Measurements from ENCODE around the gene SERPINI1. TPM values are rescaled to one million over a fixed set of nuclear protein-coding genes. Genes with fewer than 3 reads are reported as not detected.
A peak's percentile ranks its signal among the peaks of the same experiment; 100 is the strongest.

The SERPINI1 gene
- total RNA-seq, 2 donors from 2014 or later, result 2.9 to 4.1 TPM

DNA sequence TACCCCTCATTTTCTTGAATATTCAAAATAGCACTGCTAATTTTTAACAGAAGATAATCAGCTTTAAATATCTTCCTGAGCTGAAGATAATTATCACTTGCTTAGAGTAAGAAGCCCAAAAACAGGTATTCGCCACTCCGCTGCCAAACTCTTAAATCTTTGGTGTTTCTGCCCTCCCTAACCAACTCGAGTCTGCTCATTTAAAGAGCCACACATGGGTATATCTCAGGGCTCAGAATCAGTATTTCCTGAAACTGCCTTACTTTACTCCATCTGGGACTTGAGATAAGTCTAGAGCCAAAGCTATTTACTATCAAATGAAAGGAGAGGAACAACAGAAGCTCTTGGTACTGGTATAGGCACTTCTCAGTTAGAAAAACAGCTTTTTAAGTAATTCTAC lies 11.6 kb upstream of the SERPINI1 start:
- ATAC-seq (no peak), DNase-seq (ENCODE audit: low spot score) (no peak)
- H3K27ac Mint-ChIP-seq, result no peak overlapping the region
- no peaks in the 10 kb centered on the region for H3K27me3 Mint-ChIP-seq
- H3K4me3 Mint-ChIP-seq, result no peak overlapping the region
- peaks cover 30 to 40% of the 10 kb centered on the region in 2 donors for H3K4me1 Mint-ChIP-seq (ENCODE audit: low read depth in 2 of 2)
- H3K9me3 Mint-ChIP-seq, result no peaks in the 10 kb centered on the region
- H3K36me3 Mint-ChIP-seq, result peaks cover 16% of the 10 kb centered on the region

DNA sequence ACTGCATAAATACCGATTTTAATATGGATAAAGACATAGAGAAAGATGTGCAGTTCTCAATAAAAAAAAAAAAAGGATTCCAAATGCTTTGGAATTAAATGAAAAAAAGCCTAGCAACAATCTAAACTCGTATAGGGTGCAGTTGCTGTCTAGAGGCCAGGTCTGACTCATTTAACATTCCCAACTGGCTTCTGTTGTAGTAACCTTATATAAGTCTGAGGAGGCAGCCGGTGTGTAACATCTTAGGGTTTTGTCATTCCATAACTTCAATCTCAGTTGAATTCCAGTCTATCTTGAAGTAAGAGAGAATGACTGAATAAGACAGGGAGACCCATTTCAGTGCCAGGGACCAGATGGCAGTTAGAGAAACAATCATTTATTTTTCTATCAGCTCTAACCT lies 7.3 kb upstream of the SERPINI1 start:
- no peak overlapping the region for H3K4me3 Mint-ChIP-seq
- H3K36me3 Mint-ChIP-seq, result no peaks in the 10 kb centered on the region
- ATAC-seq (no peak), DNase-seq (ENCODE audit: low spot score) (no peak)
- H3K4me1 Mint-ChIP-seq (ENCODE audit: low read depth in 2 of 2), result peaks cover 26 to 33% of the 10 kb centered on the region in 2 donors
- no peak overlapping the region for H3K27ac Mint-ChIP-seq
- no peaks in the 10 kb centered on the region for H3K27me3 Mint-ChIP-seq
- no peaks in the 10 kb centered on the region for H3K9me3 Mint-ChIP-seq

DNA sequence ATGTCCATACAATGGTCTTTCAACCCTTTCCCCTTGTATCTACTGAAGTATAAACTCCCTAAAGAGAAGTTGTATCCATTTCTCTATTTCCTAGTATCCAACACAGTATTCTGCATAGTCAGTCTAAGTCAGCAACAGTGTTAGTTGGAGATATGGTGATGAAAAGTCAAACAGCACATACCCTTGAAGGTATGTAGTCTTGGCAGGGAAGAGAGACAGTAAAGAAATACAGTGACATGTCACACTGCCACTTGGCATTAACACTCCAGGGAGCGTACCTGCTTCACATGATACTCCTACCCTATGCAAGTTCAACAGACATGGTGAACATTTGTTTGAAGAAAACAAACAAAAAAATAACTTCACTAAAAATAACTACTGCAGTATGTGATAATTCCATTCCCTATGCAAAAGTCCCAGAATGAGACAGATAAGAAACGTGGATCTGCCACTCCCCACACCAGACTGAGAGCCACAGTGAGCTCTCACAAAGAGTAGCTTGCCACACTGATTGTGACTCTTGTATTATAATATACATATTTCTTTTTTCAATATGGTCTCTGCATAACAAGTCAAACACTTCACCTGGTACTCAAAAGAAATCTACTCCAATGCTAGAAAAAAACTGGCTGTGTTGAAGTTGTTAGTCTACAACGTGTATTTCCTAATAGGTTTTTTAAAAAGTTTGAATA lies 6.7 kb upstream of the SERPINI1 start:
- no peak for DNase-seq (ENCODE audit: low spot score)
- Mint-ChIP-seq H3K36me3 (no peaks in the 10 kb centered on the region), H3K27ac (no peak overlapping the region), H3K9me3 (no peaks in the 10 kb centered on the region), H3K4me3 (no peak overlapping the region), H3K27me3 (no peaks in the 10 kb centered on the region), H3K4me1 (ENCODE audit: low read depth in 2 of 2) (peaks cover 25 to 31% of the 10 kb centered on the region in 2 donors)
- no peak for ATAC-seq

DNA sequence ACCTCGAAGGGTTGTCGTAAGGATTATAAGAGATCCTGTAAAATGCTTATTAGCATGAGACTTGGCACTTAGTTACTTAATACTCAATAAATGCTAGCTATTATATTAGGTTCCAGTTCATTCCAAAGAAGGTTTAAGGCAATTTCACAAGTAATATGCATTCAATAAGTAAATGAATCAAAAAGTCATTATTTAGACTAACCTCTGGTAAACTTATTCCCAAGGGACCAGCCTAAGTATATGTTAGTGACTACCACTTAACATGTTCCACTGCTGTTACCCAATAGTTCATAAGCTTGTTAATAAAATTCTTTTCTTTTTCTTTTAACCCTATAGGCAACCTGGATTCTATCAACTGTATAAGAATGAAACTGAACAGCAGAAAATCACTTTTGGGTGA lies 5.9 kb upstream of the SERPINI1 start:
- no peaks in the 10 kb centered on the region for H3K27me3 Mint-ChIP-seq
- H3K4me3 Mint-ChIP-seq, result no peak overlapping the region
- peaks cover 22 to 25% of the 10 kb centered on the region in 2 donors for H3K4me1 Mint-ChIP-seq (ENCODE audit: low read depth in 2 of 2)
- no peak overlapping the region for H3K27ac Mint-ChIP-seq
- DNase-seq (ENCODE audit: low spot score) (no peak), ATAC-seq (no peak)
- no peaks in the 10 kb centered on the region for H3K36me3 Mint-ChIP-seq
- no peaks in the 10 kb centered on the region for H3K9me3 Mint-ChIP-seq

DNA sequence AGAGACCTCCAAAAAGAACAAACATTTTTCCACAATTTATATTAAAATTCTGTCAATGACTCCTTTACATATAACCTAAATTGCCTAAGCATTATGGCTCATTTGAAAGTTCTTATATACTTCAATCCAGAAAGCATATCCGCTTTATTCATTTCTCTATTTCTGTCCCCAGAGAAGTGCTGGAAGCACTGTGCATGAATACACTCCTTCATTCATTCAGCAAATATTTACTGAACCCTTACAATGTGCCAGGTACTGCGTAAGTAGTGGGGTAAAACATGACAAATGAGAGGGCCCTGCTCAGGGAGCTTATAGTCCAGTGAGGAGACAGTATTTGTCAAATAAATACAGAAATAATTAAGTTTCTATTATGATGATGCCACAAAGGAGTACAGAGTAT lies 4.1 kb upstream of the SERPINI1 start:
- Mint-ChIP-seq H3K36me3 (no peaks in the 10 kb centered on the region), H3K4me1 (ENCODE audit: low read depth in 2 of 2) (peaks cover 24 to 25% of the 10 kb centered on the region in 2 donors), H3K27me3 (no peaks in the 10 kb centered on the region), H3K27ac (peak overlapping the region in 1 of 2 donors; percentile 12), H3K4me3 (no peak overlapping the region), H3K9me3 (no peaks in the 10 kb centered on the region)
- ATAC-seq (no peak), DNase-seq (ENCODE audit: low spot score) (no peak)

DNA sequence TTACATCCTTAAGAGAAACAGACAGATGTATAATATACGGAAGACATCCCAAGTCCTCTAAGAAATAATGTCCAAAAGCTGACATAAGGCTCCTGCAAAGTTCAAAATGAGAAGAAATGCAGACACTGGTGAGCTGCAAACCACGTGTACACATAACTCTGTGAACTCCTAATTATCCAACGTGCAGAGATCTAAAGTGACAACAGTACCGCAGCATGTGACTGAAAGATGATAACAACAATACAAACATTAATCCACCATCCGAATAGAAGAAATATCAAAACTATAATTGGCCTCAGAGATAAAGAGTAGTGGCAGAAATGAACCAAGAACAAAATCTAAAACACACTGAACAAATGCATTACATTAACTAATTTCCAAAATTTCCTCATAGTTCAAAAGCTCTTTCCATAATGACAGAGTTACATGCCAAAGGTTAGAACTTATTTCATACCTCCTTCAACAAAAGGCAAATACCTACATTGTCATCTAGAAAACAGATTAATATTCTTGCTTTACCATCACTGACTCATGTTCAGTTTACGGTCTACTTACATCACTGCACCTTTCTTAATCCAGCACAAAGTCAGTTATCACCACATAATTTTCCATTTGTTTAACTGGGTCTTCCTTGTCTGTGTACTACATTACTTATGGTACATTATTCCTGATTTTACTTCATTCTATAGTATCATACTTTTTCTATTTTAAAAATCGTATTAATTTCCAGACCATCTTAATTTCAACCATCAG lies 3.0 kb upstream of the SERPINI1 start:
- no peak overlapping the region for H3K4me3 Mint-ChIP-seq

DNA sequence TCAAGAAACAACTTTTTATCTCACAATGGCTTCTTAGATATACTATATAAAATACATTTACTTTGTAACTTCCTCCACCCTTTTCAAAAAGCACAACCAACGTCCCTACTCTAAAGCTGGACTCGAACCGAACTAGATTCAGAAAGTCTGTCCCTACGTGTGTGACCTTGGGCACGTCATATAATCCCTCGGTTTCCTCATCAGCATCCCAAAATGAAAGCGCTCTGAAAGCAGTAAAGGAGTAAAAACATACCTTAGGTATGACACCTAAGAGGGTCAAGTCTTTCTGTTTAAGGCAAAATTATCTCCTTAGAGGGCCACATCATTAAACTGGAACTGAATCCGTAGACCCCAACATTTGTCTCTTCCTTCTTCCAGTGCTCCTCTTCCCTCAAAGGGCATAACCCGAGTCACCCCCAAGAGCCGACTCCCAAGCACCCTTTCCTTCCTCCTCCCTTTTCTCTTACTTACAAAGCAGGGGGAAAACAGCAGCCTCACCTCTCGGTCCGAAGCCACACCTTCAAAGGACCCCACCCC lies 1.5 kb upstream of the SERPINI1 start:
- H3K27me3 Mint-ChIP-seq, result no peaks in the 10 kb centered on the region
- H3K4me3 Mint-ChIP-seq, result no peak overlapping the region
- no peaks in the 10 kb centered on the region for H3K36me3 Mint-ChIP-seq
- DNase-seq (ENCODE audit: low spot score) (no peak), ATAC-seq (no peak)
- peaks cover 6 to 17% of the 10 kb centered on the region in 2 donors for H3K4me1 Mint-ChIP-seq (ENCODE audit: low read depth in 2 of 2)
- no peaks in the 10 kb centered on the region for H3K9me3 Mint-ChIP-seq
- H3K27ac Mint-ChIP-seq, result no peak overlapping the region

More for the DNA sequence above, 3.0 kb upstream of the SERPINI1 start:
- H3K9me3 Mint-ChIP-seq, result no peaks in the 10 kb centered on the region
- H3K4me1 Mint-ChIP-seq (ENCODE audit: low read depth in 2 of 2), result peaks cover 16 to 24% of the 10 kb centered on the region in 2 donors
- ATAC-seq, result no peak
- DNase-seq (ENCODE audit: low spot score), result no peak
- peak overlapping the region in 1 of 2 donors; percentile 12 for H3K27ac Mint-ChIP-seq
- H3K27me3 Mint-ChIP-seq, result no peaks in the 10 kb centered on the region
- no peaks in the 10 kb centered on the region for H3K36me3 Mint-ChIP-seq

DNA sequence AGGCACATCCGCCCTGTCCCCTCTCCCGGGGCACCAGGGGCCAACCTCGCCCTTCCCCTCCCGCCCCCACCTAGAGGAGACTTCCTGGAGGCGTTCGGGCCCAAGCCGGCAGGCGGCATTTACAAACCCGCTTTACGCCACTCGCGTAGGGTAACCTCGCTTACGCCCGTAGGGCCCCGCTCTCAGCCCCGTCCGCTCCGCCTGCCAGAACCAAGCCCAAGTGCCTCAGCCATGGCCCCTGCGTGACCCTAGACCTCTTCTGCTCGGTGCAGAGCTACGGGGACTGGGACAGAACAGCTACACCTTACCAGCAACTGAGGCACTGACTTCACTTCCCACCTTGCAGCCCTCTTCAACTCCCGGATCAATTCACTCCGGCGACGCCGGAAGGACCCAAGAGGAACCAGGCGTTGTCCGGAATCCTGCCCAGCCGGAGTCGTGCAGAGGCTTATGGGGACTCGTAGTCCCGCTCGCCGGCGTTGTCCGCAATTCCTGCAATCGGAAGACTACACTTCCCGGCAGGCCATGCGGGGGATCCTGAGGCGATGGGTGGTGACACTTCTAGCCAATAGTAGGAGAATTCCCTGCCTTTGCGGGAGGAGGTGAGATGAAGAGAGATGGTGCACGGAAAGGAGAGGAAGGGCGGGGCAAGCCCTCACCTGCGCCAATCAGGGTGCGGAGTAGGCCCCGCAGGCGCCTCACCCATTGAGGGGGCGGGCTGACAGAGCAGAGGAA lies 856 bp upstream of the SERPINI1 start, which contains the start of gene PDCD10:
TSS of gene PDCD10 (minus strand) at position 395 of the 735 bp plus-strand sequence. CDS start 14,735 bp downstream, outside the sequence.
- Mint-ChIP-seq H3K27me3 (no peaks in the 10 kb centered on the region), H3K36me3 (no peaks in the 10 kb centered on the region), H3K27ac (no peak within 1 kb of the TSS), H3K4me3 (no peak within 1 kb of the TSS), H3K4me1 (ENCODE audit: low read depth in 2 of 2) (peaks cover 0 to 14% of the 10 kb centered on the region in 2 donors), H3K9me3 (no peaks in the 10 kb centered on the region)
- DNase-seq (ENCODE audit: low spot score) (peak; percentile 97), ATAC-seq (peak; percentile 93 to 95)

DNA sequence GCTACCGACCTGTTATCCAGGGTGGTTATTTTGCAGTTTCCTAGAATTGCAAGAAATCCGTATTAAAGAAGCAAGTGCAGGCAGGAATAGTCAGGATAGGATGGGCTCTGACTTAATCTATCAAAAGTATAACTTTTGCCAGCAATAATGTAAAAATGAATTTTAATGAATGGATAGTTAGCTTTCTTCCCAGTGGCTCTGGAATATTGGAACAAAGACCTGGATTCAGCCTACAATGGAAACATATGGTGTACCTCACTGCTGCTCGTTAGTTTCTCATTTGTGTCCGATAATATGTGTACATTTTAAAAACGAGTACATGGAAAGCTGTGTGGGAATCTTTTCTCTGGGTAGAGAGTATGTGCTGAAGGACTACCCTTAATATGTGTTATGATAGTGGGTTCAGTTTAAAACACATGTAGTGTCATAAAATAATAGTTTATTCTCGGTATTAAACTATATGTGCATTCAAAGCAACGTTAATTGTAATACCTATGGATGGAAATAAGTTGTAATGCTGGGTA lies 805 bp downstream of the SERPINI1 start:
- no peaks in the 10 kb centered on the region for H3K27me3 Mint-ChIP-seq
- H3K4me1 Mint-ChIP-seq (ENCODE audit: low read depth in 2 of 2), result peaks cover 0 to 14% of the 10 kb centered on the region in 2 donors
- no peak for DNase-seq (ENCODE audit: low spot score)
- no peaks in the 10 kb centered on the region for H3K9me3 Mint-ChIP-seq
- no peaks in the 10 kb centered on the region for H3K36me3 Mint-ChIP-seq
- H3K27ac Mint-ChIP-seq, result no peak overlapping the region
- no peak overlapping the region for H3K4me3 Mint-ChIP-seq
- no peak for ATAC-seq

DNA sequence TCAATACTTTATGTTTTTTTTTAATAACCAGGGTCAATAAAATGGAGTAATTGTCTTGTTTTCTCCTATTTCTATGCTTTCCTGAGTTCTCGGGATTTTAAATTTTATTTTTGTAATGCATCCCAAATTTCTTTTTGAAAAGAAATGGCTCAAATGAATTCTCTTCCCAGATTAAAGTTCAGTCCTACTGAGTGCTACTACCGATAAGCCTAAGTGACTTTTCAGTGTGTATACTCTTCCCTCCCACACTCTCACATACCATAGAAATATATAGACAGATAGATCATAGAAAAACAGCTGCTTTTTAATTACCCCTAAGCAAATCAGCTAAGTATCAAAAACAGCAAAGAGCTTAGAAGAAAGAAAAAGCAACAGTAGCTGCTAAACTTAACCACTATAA lies 1.5 kb downstream of the SERPINI1 start:
- Mint-ChIP-seq H3K36me3 (no peaks in the 10 kb centered on the region), H3K27me3 (no peaks in the 10 kb centered on the region), H3K4me3 (no peak overlapping the region), H3K4me1 (ENCODE audit: low read depth in 2 of 2) (peaks cover 0 to 11% of the 10 kb centered on the region in 2 donors), H3K27ac (no peak overlapping the region), H3K9me3 (no peaks in the 10 kb centered on the region)
- DNase-seq (ENCODE audit: low spot score) (no peak), ATAC-seq (no peak)

DNA sequence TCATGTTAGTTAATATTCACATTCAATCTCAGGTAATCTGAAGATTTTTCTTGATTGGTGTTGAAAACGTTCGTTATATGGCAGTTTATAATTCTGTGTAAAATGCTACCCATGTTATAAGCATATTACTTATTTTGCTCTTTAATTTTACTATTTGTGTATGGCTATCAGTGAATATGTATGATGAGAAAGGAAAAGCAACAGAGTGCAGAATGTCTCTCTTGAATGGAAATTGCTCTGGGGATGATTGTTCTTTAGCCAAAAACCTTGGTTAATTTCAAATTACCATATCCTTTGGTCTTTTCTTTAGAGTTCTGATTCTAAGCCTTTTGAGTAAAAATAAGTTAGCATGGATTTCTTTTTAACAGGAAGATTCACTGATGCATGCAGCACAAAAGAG lies 2.5 kb downstream of the SERPINI1 start:
- DNase-seq (ENCODE audit: low spot score) (no peak), ATAC-seq (no peak)
- Mint-ChIP-seq H3K27ac (no peak overlapping the region), H3K27me3 (no peaks in the 10 kb centered on the region), H3K36me3 (no peaks in the 10 kb centered on the region), H3K4me1 (ENCODE audit: low read depth in 2 of 2) (peaks cover 0 to 3% of the 10 kb centered on the region in 2 donors), H3K9me3 (no peaks in the 10 kb centered on the region), H3K4me3 (no peak overlapping the region)

DNA sequence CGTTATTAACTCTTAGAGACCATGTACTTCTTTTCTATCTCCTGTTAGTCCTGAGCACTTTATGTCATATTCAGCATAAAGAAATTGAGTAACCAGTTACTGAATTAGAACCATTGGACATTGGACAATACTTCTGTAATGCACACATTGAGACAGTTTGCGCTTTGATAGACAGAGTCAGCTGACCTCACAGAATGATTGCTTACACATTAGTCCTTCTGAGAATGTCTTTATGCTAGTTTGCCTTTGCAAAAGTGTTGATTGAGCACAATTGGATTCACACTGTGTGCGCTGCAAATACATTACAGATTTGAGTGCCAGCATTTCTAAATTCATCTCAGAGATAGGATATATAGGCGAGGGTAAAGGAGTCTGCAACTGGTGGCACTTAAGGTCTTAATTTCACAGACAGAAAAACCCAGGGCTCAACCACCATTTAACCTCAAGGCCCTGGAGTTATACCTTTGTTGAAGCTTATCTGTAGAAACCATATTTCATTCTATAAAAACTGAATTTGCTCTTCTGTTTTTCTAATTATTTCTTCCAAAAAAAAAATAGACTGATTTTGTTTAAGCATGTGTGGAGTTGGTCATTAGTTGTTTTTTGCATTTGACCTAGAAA lies 3.8 kb downstream of the SERPINI1 start:
- ATAC-seq (no peak), DNase-seq (ENCODE audit: low spot score) (no peak)
- Mint-ChIP-seq H3K4me3 (no peak overlapping the region), H3K27ac (no peak overlapping the region), H3K4me1 (ENCODE audit: low read depth in 2 of 2) (peaks cover 3 to 6% of the 10 kb centered on the region in 2 donors), H3K27me3 (no peaks in the 10 kb centered on the region), H3K9me3 (no peaks in the 10 kb centered on the region), H3K36me3 (no peaks in the 10 kb centered on the region)

DNA sequence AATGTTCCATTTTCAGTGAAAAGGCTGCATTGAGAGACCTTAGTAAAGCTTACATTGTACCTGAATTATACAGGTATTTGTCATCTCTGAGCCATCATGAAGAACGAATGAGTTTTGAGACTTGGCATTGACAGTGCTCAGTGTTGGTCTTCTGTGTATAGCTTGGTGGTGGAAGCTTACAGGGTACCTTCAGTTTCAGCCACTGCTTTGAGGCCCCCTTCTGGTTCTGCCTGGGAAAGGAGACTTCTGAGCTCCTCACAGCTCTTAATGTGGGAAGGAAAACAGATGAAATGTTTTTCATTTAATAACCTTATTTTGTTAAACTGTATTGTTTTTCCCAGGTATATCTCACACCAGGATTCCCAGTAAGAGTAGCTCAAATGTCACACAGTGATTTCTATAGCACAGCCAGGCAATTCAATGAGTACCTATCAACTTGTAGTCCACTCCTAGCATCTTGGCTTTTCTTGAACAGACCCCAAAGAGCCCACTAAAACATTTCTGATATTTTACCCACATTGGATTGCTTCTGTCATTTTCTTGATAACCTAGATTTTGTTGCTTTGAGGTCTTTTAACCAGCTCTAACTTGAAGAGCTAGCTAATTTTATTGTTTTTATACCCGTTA lies 5.6 kb downstream of the SERPINI1 start:
- H3K9me3 Mint-ChIP-seq, result no peaks in the 10 kb centered on the region
- H3K27ac Mint-ChIP-seq, result no peak overlapping the region
- peaks cover 3 to 6% of the 10 kb centered on the region in 2 donors for H3K4me1 Mint-ChIP-seq (ENCODE audit: low read depth in 2 of 2)
- no peak overlapping the region for H3K4me3 Mint-ChIP-seq
- H3K27me3 Mint-ChIP-seq, result no peaks in the 10 kb centered on the region
- ATAC-seq (no peak), DNase-seq (ENCODE audit: low spot score) (no peak)
- H3K36me3 Mint-ChIP-seq, result no peaks in the 10 kb centered on the region

Data from natural killer cell treated with Interleukin-12 subunit alpha and Interleukin-12 subunit beta and Interleukin-15 and Interleukin-18, amount 100 ng/mL, for 72 hours (primary cell).